GM21825 (cell line): ENCODE measurements around the gene ELF2.
"Not testable (repeated sequence)": the region's sequence is repeated elsewhere in the genome, so short reads cannot be mapped to it uniquely, and the experiment has no call there.

ENCODE experiments used
- ATAC-seq: cut with Tn5 transposase; IDR thresholded peaks from one replicate; pipeline ENCODE4 v1.9.1; 2021; ENCODE audit warnings: mild to moderate bottlenecking, moderate library complexity; ENCODE audit not compliant: unreplicated experiment

The ELF2 gene

DNA sequence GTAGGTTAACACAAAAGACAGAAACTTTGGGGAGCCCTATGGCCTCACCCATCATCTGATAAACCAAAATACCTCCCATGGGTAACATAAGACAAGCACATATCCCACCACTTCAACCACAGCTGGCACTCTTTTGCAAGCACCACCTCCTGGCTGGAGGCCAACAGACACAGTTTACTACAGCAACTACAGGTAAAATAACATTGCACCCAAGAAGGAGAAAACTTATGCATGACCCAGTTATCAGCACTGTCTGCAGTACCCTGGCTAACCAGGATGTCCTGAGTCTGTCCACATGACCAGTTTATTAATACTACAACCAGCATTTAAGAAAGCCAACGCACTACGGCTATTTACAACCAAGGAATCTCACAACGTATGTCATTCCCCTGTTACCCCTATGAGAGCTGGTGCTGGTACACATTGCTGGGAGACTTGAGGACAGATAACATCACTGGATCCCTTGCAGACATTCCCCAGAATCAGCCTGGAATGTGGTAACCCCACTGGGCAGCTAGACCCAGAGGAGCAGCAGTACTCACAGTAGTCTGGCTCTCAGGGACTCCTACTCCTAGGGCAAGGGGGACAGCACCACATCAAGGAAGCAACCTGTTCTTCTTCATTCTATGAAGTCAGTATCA is 32.0 kb downstream of the ELF2 start:
- ATAC-seq: no peak

DNA sequence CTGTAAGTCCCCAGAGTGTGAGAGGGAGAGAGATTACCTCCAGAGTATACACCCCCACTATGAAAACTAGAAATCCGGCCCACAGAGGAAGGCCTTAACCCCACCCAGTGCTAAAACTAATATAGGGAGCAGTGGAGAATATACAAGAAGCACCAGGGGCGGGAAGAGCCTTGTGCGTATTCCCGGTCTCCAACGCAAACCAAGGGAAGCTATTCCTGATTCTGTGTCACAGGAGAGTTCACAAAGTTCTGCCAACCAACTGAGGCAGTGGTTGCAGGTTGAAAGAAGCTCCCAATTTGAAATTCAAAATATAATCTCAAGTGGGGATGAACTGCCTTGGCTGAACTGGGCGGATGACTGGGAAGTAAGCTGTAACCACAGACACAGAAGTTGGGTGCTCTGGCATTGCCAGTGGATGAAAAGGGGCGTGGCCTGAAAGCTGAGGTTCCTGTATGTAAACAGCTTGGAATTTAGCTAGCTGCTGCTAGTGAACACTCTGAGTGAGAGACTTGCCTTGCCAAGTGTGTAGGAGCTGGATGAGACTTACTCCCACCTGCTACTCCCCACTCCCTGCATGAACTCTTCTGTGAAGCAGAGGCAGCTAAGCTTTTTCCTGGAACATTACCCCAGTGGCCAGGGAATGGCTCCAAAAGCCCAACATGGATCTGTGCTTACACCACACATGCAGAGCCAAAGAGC is 32.7 kb downstream of the ELF2 start:
- ATAC-seq: no peak

GRCh38 chr4:139142980-139143379 is 34.0 kb downstream of the ELF2 start:
- no peak for ATAC-seq

DNA sequence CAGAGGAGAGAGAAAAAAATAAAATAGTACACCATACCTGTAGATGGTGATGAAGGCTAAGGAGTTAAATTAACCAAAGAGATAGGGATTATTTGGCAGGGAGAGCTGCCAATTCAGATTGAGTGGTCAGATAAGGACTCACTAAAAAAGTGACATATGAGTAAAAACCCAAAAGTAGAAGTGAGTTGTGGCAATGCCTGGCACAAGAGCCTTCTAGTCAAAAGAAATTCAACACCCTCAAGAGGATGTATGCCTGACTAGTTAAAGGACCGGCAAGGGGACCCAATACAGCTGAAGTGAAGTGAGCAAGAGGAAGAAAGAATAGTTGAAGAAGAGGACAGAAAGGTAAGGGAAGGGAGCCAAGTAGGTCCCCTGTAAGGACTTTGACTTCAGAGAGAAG is 34.9 kb downstream of the ELF2 start:
- peak; percentile 84 for ATAC-seq

DNA sequence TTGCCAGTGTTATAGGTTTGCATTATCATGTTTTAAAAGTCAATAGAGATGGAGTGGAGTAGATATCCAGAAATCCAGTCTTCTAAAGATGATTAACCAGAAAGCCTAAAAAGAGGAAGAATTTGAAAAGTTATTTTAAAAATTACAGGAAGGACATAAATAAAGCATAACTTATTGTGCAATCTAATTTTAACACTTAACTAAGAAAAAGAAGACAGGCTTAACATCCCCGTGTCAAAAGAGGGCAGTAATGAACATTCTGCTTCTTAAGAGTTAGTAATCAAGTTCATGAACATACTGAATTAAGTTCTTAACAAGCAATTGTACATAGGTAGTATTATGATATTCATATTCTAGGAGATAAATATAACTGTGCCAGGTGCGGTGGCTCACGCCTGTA is 39.3 kb downstream of the ELF2 start:
- no peak for ATAC-seq

- no peak for ATAC-seq
These were observed 42.6 kb downstream of the ELF2 start for GRCh38 chr4:139134403-139134802.

DNA sequence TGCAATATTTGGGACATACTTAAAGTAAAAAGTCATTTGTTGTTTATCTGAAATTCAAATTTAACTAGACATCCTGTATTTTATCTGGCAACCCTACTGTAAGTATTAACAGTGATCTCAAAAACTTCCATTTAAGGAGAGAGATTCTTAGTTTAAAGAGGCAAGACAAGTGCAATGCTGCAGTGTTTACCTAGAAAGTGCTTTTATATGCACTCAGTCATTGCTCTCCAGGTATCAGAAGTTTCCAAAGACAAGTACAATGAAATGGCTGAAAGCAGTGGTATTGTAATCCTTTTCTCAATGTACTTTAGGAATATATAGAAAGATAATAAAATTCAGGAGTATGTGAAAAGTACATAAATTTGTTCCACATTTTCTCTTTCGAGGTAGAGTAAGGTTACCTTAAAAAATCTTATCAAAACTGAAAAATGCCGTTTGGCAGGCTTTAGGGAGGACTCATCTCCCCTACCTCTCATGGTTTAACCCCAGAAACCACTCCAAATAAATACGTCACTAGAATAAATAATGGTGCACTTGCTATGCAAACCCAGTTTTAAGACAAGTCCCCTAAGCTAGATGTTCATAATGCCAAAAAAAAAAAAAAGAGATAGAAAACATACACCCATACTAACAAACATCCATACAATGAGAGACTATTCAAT is 45.7 kb downstream of the ELF2 start:
- no peak for ATAC-seq

DNA sequence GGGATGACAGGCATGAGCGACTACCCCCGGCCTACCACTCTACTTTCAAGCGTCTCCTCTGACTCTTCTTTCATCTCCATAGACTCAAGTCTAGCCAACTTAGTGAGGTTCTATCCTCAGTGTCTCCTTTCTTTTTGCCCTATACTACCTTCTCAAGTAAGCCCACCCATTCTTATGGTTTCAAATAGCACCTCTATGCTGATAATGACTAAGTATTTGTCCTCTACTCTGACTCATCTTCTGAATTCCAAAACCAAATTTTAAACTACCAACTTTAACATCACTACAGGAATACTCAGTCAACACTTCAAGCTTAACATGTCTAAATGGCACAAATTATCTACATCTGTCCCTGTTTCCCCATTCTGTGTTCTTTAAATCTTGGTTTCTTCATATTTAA is 47.8 kb downstream of the ELF2 start:
- no peak for ATAC-seq

- no peak for ATAC-seq
These were observed 50.1 kb downstream of the ELF2 start for GRCh38 chr4:139126898-139127297.

DNA sequence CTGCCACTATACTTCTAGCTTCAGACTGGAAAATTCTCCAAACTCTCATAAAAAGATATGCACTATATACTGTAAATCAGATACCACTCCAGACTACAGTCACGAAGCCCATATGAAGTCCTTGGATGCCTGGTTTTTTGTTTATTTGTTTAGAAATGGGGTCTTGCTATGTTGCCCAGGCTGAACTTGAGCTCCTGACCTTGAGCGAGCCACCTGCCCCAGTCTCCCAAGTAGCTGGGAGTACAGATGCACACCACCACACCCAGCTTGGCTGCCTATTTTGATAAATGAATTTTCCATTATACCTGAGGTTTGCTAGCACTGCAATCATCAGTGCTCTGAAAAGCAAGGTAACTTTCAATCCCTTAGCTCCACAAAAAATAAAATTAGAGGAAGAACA is 53.1 kb downstream of the ELF2 start:
- no peak for ATAC-seq

GRCh38 chr4:139118365-139118764 is 58.7 kb downstream of the ELF2 start:
- ATAC-seq: no peak

- no peak for ATAC-seq
These were observed 61.8 kb downstream of the ELF2 start for GRCh38 chr4:139115226-139115625.

- not testable (repeated sequence) for ATAC-seq
These were observed 62.2 kb downstream of the ELF2 start for GRCh38 chr4:139114795-139115194.

DNA sequence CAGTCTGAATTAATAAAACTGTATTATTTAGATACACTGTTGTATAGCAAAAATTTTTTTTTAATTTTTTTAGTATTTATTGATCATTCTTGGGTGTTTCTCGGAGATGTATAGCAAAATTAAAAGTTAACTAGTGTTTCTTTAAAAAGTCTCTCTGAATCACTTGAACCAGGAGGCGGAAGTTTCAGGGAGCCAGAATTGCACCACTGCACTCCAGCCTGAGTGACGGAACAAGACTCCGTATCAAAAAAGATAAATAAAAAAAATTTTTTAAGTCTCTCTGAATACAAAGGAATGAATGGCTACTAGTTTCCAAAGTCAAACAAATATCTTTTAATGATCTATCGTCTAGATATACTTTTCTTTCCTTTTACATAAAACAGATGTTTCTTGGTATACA is 64.4 kb downstream of the ELF2 start:
- no peak for ATAC-seq

DNA sequence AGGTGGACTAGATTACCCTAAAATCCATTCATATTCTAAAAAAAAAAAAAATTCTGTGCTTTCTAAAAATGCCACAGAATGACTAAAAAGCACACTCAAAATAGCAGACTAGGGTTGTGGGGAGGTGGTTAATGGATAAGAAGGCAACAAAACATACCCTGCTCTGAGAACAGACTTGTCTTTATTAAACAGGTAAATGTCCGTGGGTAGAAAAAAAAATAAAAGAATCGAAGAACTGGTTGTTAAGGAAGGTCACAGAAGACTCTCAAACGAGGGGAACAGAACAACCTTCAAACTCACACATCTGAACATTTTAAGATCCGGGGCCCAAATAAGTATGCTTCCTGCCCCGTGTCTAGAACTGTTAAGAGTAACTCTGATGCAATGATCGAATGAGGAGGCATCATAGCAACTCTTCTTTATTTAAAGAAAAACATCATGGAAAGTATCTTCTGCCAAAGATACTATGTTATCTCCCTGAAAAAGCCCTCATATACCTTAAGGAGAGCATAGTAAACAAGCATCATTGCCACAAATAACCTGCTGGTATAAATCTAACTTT is 68.4 kb downstream of the ELF2 start:
- no peak for ATAC-seq

GRCh38 chr4:139099366-139099982 is 77.5 kb downstream of the ELF2 start:
- peak; percentile 84 for ATAC-seq

- ATAC-seq: no peak
These were observed 84.7 kb downstream of the ELF2 start for GRCh38 chr4:139092271-139092670.

- ATAC-seq: no peak
These were observed 91.9 kb downstream of the ELF2 start for GRCh38 chr4:139085141-139085540.

- no peak for ATAC-seq
These were observed 92.3 kb downstream of the ELF2 start for GRCh38 chr4:139084804-139085093.

DNA sequence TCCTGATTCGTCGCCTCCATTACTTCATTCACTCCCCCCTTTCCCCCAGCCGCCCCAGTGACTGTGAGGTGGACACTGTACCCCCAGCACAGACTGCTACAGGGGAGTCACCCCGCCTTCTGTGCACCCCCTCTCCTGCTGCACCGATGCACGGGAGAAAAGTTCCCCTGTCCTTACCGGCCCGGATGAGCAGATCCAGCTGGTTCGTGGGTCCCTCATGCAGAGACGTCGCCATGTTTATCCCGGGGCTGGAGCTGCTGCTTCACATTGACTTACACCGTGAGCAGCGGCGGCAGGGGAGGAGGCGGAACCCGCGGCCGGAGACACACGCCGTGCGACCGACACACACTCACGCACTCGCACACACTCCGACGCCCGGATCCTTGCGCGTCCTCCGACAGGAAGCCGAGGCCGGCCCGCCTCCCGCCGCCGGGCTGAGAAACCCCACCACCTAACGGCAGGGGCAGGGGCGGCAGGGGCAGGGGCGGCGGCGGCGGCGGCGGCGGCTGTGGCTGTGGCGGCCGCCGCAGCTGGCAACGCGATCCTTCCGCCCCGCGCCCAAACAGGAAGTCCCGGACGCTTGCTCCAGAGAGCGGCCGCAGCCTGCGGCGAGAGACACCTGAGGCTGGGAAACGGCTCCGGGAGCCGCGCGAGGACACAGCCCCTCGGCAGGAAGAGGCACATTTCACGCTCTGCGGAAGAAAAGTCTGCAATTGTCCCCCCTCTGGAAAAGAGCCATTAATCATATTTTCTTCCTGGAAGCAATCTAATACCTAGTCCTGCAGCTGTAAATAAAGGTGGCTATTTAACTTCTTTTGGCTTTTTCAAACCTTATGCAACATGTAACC is 92.8 kb downstream of the ELF2 start:
- peak; percentile 58 for ATAC-seq

DNA sequence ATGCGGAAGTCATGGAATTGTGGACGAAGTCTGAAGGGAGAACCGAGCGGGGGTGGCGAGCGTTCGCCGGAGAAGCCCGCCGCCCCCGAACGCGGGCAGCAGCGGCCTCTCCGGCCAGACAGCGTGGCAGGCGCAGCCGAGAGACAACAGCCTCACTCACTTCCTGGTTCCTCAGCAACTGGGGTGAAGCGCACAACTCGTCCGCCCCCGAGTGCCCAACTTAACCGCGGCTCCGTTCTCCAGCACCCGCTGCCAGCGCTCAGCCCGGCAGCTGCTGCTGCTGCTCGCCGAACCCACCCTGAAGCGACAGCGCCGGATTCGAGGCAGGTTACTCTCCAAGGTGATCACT is 93.4 kb downstream of the ELF2 start:
- ATAC-seq: peak; percentile 34
